ENCODE data around the gene SELENOO. TPM values are rescaled to one million over a fixed set of nuclear protein-coding genes. Genes with fewer than 3 reads are reported as not detected.

SELENOO gene
- total RNA-seq, 1 donor from 2014 or later: 39.0 TPM

DNA sequence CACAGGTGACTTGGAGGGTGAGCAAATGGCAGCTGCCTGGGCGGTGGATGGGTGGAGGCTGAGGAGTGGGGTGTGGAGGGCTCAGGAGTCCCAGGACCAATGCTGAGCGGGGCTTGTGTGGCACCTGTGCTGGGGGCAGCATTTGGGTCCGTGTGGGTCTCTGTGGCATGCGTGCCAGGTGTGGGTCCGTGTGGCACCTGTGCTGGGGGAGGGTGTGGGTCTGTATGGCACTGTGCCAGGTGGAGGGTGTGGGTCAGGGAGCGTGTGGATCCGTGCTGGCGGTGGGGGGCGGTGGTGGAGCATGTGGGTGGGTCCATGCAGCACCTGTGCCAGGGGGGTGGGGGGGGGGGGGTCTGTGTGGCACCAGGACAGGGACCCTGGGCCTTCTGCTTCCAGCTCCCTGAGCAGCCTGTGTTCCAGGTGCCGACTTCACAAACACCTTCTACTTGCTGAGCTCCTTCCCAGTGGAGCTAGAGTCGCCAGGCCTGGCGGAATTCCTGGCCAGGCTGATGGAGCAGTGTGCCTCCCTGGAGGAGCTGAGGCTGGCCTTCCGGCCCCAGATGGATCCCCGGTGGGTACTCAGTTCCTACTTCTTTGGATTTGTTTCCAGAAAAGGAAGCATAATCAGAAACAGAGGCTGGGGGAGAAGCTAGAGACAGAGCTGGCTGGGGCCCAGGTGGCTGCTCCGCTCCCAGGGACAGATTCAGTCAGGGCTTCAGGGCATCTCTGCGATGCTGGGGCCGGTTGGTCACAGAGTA, 14.7 kb downstream of the SELENOO start:
- H3K4me1 Mint-ChIP-seq: no peaks in the 10 kb centered on the region
- POLR2A ChIA-PET: interaction anchor here (0.6 kb wide), 1 partner anchor 316 kb away, joined by 3 read pairs; no protein-coding TSS in a partner anchor
- peaks cover 77% of the 10 kb centered on the region for H3K36me3 Mint-ChIP-seq (ENCODE audit: low read depth)
- ATAC-seq (ENCODE audit: low read depth) (no peak), DNase-seq (no peak)
- no peak overlapping the region for H3K4me3 Mint-ChIP-seq
- no peaks in the 10 kb centered on the region for H3K27me3 Mint-ChIP-seq
- TF ChIP-seq, protein P1, sequence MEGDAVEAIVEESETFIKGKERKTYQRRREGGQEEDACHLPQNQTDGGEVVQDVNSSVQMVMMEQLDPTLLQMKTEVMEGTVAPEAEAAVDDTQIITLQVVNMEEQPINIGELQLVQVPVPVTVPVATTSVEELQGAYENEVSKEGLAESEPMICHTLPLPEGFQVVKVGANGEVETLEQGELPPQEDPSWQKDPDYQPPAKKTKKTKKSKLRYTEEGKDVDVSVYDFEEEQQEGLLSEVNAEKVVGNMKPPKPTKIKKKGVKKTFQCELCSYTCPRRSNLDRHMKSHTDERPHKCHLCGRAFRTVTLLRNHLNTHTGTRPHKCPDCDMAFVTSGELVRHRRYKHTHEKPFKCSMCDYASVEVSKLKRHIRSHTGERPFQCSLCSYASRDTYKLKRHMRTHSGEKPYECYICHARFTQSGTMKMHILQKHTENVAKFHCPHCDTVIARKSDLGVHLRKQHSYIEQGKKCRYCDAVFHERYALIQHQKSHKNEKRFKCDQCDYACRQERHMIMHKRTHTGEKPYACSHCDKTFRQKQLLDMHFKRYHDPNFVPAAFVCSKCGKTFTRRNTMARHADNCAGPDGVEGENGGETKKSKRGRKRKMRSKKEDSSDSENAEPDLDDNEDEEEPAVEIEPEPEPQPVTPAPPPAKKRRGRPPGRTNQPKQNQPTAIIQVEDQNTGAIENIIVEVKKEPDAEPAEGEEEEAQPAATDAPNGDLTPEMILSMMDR (IDR thresholded peaks at IDR 0.05): no peak
- CTCF ChIA-PET: interaction anchor here (1.2 kb wide), 1 partner anchor 67 kb away, joined by 3 read pairs; no protein-coding TSS in a partner anchor
- no peaks in the 10 kb centered on the region for H3K9me3 Mint-ChIP-seq
- intact Hi-C loops (cut with micrococcal nuclease): no loop called here
- H3K27ac Mint-ChIP-seq: no peak overlapping the region

DNA sequence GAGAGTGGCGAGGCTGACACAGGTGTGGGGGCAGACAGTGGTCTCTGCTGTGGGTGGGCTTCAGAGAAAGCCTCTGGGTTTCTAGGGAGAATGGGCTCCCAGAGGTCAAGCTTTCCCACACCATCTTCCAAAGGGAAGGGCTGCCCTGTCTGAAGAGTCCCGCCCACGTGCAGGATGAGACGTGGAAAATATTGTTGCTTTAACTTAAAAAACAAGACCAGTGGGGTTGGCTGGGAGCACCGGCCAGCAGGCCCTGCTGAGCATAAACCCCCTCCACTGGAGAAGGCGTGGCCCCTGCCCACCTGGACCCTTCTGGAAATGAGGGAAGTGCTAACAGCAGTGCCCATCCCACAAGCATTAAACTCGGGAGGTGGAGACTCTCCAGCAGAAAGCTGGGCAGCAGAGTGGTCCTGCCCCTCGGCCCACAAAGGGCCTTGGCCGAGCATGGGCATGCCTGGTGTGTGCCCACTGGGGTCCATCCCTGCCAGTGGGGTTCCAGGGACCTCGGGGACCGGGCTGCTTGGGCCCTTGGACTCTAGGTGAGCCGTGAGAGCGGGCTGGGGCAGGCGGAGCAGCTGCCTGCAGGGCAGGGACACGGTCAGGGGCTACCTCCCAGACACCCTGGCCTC, 15.4 kb downstream of the SELENOO start:
- no peak for DNase-seq
- no peaks in the 10 kb centered on the region for H3K9me3 Mint-ChIP-seq
- H3K27ac Mint-ChIP-seq: no peak overlapping the region
- POLR2A ChIA-PET: no interaction called here
- ATAC-seq (ENCODE audit: low read depth): no peak
- no peaks in the 10 kb centered on the region for H3K4me1 Mint-ChIP-seq
- TF ChIP-seq, protein P1 (IDR thresholded peaks at IDR 0.05): no peak
- H3K4me3 Mint-ChIP-seq: no peak overlapping the region
- CTCF ChIA-PET: interaction anchor here (1.2 kb wide), 1 partner anchor 67 kb away, joined by 3 read pairs; no protein-coding TSS in a partner anchor
- H3K27me3 Mint-ChIP-seq: no peaks in the 10 kb centered on the region
- peaks cover 76% of the 10 kb centered on the region for H3K36me3 Mint-ChIP-seq (ENCODE audit: low read depth)
- intact Hi-C loops (cut with micrococcal nuclease): no loop called here

DNA sequence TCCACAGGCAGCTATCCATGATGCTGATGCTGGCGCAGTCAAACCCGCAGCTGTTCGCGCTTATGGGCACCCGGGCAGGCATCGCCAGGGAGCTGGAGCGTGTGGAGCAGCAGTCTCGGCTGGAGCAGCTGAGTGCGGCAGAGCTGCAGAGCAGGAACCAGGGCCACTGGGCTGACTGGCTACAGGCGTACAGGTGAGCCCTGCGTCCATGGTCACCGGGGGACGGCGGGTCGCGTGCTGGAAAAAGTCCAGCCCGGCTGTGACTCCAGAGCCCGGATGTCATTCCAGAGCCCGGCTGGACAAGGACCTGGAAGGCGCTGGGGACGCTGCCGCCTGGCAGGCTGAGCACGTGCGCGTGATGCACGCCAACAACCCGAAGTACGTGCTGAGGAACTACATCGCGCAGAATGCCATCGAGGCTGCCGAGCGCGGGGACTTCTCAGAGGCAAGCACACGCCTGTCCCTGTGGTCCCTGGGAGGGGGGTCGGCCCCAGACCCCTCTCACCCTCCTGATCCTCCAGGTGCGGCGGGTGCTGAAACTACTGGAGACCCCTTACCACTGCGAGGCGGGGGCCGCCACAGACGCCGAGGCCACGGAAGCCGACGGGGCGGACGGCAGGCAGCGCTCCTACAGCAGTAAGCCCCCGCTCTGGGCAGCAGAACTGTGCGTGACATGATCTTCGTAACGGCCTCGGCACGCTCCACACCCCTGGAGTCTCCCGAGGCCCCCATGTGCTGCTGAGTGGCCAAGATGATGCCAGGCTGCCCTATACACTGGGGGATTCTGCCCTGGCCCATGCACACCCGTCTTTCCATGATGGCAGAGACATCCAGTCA, 16.1 kb downstream of the SELENOO start:
- Mint-ChIP-seq H3K4me1 (no peaks in the 10 kb centered on the region), H3K9me3 (no peaks in the 10 kb centered on the region), H3K36me3 (ENCODE audit: low read depth) (peaks cover 75% of the 10 kb centered on the region), H3K27me3 (no peaks in the 10 kb centered on the region), H3K4me3 (no peak overlapping the region), H3K27ac (no peak overlapping the region)
- TF ChIP-seq, protein P1 (IDR thresholded peaks at IDR 0.05): no peak
- DNase-seq (no peak), ATAC-seq (ENCODE audit: low read depth) (no peak)
- CTCF ChIA-PET: interaction anchor here (1.2 kb wide), 1 partner anchor 68 kb away, joined by 3 read pairs; no protein-coding TSS in a partner anchor
- POLR2A ChIA-PET: interaction anchor here (0.7 kb wide), 1 partner anchor 26 kb away, joined by 3 read pairs; no protein-coding TSS in a partner anchor
- intact Hi-C loops (cut with micrococcal nuclease): no loop called here

DNA sequence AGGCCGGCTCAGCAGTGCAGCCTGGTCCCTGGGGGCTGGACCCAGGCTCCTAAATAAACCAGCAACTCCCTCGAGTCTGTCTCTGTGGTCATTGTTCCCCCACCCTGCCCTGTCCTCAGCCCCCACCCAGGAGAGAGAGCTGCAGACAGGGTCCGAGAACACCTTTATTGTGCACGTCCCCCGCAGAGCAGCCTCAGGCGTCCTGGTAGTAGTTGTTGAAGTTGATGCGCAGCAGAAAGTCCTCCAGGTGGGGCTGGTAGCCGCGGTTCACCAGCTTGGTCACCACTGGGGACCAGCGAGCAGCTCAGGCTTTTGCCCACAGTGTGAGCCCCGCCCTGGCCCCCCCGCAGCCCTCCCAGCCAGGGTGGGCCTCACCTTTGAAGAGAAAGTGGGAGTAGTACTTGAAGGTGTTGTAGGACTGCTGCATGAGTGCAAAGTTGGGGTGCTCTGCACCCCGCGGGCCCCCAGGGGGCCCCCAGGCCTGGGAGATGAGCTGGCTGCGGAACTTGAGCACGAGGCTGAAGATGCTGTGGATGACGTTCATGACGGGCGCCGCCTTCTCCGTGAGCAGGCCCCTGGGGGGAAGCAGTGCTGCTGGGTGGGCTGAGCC, 16.8 kb downstream of the SELENOO start:
- POLR2A ChIA-PET: interaction anchor here (0.7 to 0.8 kb wide), 2 partner anchors 26 to 27 kb away, joined by 3 read pairs; no protein-coding TSS in a partner anchor
- Mint-ChIP-seq H3K4me3 (no peak overlapping the region), H3K36me3 (ENCODE audit: low read depth) (peaks cover 75% of the 10 kb centered on the region), H3K27me3 (no peaks in the 10 kb centered on the region), H3K9me3 (no peaks in the 10 kb centered on the region), H3K4me1 (no peaks in the 10 kb centered on the region), H3K27ac (no peak overlapping the region)
- TF ChIP-seq, protein P1 (IDR thresholded peaks at IDR 0.05): no peak
- DNase-seq (no peak), ATAC-seq (ENCODE audit: low read depth) (peak; percentile 8)
- CTCF ChIA-PET: no interaction called here
- intact Hi-C loops (cut with micrococcal nuclease): no loop called here

All from activated B cell treated with CpG ODN at 0.5 μM for 24 hours (primary cell).